Heart right ventricle (tissue), 16 donors: ENCODE measurements around the gene CD81. TPM values are rescaled to one million over a fixed set of nuclear protein-coding genes. Genes with fewer than 3 reads are reported as not detected.

Source experiments
- ATAC-seq, 8 donors: fragments of 200-7000 bp; cut with Tn5 transposase; one replicate each; pipeline ENCODE4 v1.9.1; 2020; ENCODE audit warnings: mild to moderate bottlenecking in 8 of 8, moderate library complexity in 8 of 8, moderate number of reproducible peaks in 1 of 8
- DNase-seq, 2 donors: peaks; one replicate each; pipeline ENCODE4 v3.0.0-alpha.2; 2020
- H3K27ac ChIP-seq, 10 donors: fragments of 200-600 bp; sonication (generic) in 2 of 10; one replicate each; pipeline versions ENCODE4 v1.5.0 to v1.8.0; 2020 to 2022; ENCODE audit warnings: mild to moderate bottlenecking in 3 of 10
- H3K27me3 ChIP-seq, 7 donors: fragments of 200-600 bp; one replicate each; pipeline ENCODE4 v1.8.0; 2021 to 2022; ENCODE audit warnings: mild to moderate bottlenecking in 2 of 7
- H3K36me3 ChIP-seq, 9 donors: fragments of 200-600 bp; sonication (generic) in 1 of 9; one replicate each; pipeline versions ENCODE4 v1.5.0 to v1.8.0; 2020 to 2022; ENCODE audit warnings: mild to moderate bottlenecking in 2 of 9
- H3K4me1 ChIP-seq, 9 donors: fragments of 200-600 bp; sonication (generic) in 1 of 9; one replicate each; pipeline versions ENCODE4 v1.5.0 to v1.8.0; 2020 to 2022; ENCODE audit warnings: mild to moderate bottlenecking in 4 of 9
- H3K4me3 ChIP-seq, 10 donors: fragments of 200-600 bp; sonication (generic) in 2 of 10; one replicate each; pipeline versions ENCODE4 v1.5.0 to v1.8.0; 2020 to 2022; ENCODE audit warnings: mild to moderate bottlenecking in 7 of 10, moderate library complexity in 2 of 10
- H3K9me3 ChIP-seq, 11 donors: fragments of 200-600 bp in 10 of 11; sonication (generic) in 2 of 11; one replicate each; pipeline versions ENCODE4 v1.5.0 to v1.8.0; 2013 to 2022; ENCODE audit warnings: mild to moderate bottlenecking in 2 of 11, control low read depth in 1 of 11, moderate library complexity in 1 of 11
- CTCF ChIP-seq, 9 donors: fragments of 200-600 bp; sonication (generic) in 2 of 9; IDR thresholded peaks; one replicate each; pipeline versions ENCODE4 v1.5.0 to v1.8.0; 2021 to 2022; ENCODE audit warnings: antibody characterized with exemption in 9 of 9, mild to moderate bottlenecking in 5 of 9, moderate library complexity in 1 of 9
- WGBS, 2 donors: extraction: QIAGEN DNeasy Blood & Tissue Kit; methylation state at CpG; one replicate each; pipeline ENCODE4 v1.1.7; 2013; ENCODE audit warnings: inconsistent platforms in 1 of 2; 5-methylcytosine and 5-hydroxymethylcytosine counted together
- intact Hi-C, 10 donors: fragments of 100-400 bp; cut with DNase I; formaldehyde crosslinking; loops; one replicate each; pipeline versions ENCODE4 v1.11.1 to v1.14.2; 2022
- polyA plus RNA-seq, 2 donors: library from polyadenylated mRNA; stranded (reverse); fragments of 200-250 nt; gene quantifications; one replicate each; pipeline ENCODE4 v1.2.3, GENCODE V29; 2013
- total RNA-seq, 10 donors: library from RNA; stranded (reverse); fragmentation: NEBNext Ultra II Directional in 3 of 10; extraction: Animal tissue kit (Norgen Biotek cat#: 25700) in 3 of 10; gene quantifications; one replicate each; pipeline versions ENCODE4 v1.2.1 to v1.2.4, GENCODE V29; 2021 to 2023
- donor health status: Arrhythmogenic right ventricular cardiomyopathy.
- donor health status: ischemic (EF 13 %, LVEDD 7.1; RV severe dilation, severe dysfunction).
- donor health status: healthy with polysubstance abuse.
- donor health status: DM: no; HTN: yes; CAD: no.
- donor health status: DM: no; HTN: no; CAD: no.
- donor health status: ischemic (EF 25% LVEDD 6.9; RV normal size, moderate dysfunction).
- donor health status: ischemic (EF 25% LVEDD 5.7; RV mildly dilated, moderate dysfunction).
- donor health status: healthy.
- donor health status: DM: yes; HTN: yes; CAD: no.
- donor health status: Ischemic cardiomyopathy.
- donor health status: ischemic (EF 35%, LVEDD 5.7; RV mildly dilated, moderate dysfunction).
- donor health status: nonischemic (EF 11% LVEDD 7.7; RV severe dilation, severe dysfunction).
- donor health status: DM: yes; HTN: yes; CAD: no.
- donor health status: PGD.
- donor health status: ischemic (EF 29% LVEDD 5.4; RV normal size, mild dysfunction).
- donor health status: nonischemic (EF 23%, LVEDD 6.1; RV moderate dilation, normal function).

The CD81 gene
- total and polyA plus RNA-seq, 12 donors = 346 to 959 (median 513) TPM

- no peak for ATAC-seq
- TF ChIP-seq CTCF (IDR thresholded peaks at IDR 0.05) = no peak
- peaks cover 0 to under 1% (median under 1%) of the 10 kb centered on the region in 7 donors for H3K27me3 ChIP-seq
- no peaks in the 10 kb centered on the region for H3K36me3 ChIP-seq
- intact Hi-C loops = loop anchor here in 1 of 10 donors (5.0 kb wide), 1 partner anchor 108 kb away; no protein-coding TSS in a partner anchor
- H3K9me3 ChIP-seq = no peaks in the 10 kb centered on the region
- H3K27ac ChIP-seq = no peak overlapping the region
- H3K4me1 ChIP-seq = peaks cover 0 to 13% (median 7%) of the 10 kb centered on the region in 9 donors
- 79 to 87% methylated on average over 34 of the region's 34 CpGs for WGBS, 2 donors
- no peak overlapping the region for H3K4me3 ChIP-seq
- peak in 1 of 2 donors; percentile 9 for DNase-seq
Observed at GRCh38 chr11:2415601-2416380, 38.7 kb downstream of the CD81 start.

GRCh38 chr11:2416765-2417164, 39.7 kb downstream of the CD81 start:
- no peak for ATAC-seq
- Histone ChIP-seq H3K27me3 (peaks cover 0 to 10% (median 6%) of the 10 kb centered on the region in 7 donors), H3K36me3 (no peaks in the 10 kb centered on the region), H3K4me1 (peaks cover 0 to 15% (median 9%) of the 10 kb centered on the region in 9 donors), H3K4me3 (no peak overlapping the region), H3K9me3 (no peaks in the 10 kb centered on the region), H3K27ac (no peak overlapping the region)
- TF ChIP-seq CTCF (IDR thresholded peaks at IDR 0.05) = no peak
- no peak for DNase-seq
- 77% methylated on average over 18 of the region's 18 CpGs for WGBS, 2 donors
- intact Hi-C loops = loop anchor here in 1 of 10 donors (5.0 kb wide), 1 partner anchor 109 kb away; no protein-coding TSS in a partner anchor

- WGBS, 2 donors = 81% methylated on average over 30 of the region's 30 CpGs
- H3K36me3 ChIP-seq = no peaks in the 10 kb centered on the region
- H3K27me3 ChIP-seq = peaks cover 0 to 17% (median 6%) of the 10 kb centered on the region in 7 donors
- DNase-seq = peak in 1 of 2 donors; percentile 11
- intact Hi-C loops = loop anchor here in 3 of 10 donors (2.0 to 5.0 kb wide), 3 partner anchors 111 to 231 kb away; no protein-coding TSS in a partner anchor
- no peak overlapping the region for H3K4me3 ChIP-seq
- ATAC-seq = no peak
- no peaks in the 10 kb centered on the region for H3K9me3 ChIP-seq
- no peak overlapping the region for H3K27ac ChIP-seq
- no peak for TF ChIP-seq CTCF (IDR thresholded peaks at IDR 0.05)
- H3K4me1 ChIP-seq = peaks cover 0 to 15% (median 9%) of the 10 kb centered on the region in 9 donors
Observed at GRCh38 chr11:2417856-2418692, 41.0 kb downstream of the CD81 start.
